Ishikawa (cell line): ENCODE data around the gene LCA5L.

ENCODE experiments used
- CEBPB ChIP-seq: IDR thresholded peaks from 2 replicates; pipeline ENCODE4 v1.6.1; 2012
- CREB1 ChIP-seq: IDR thresholded peaks from 2 replicates; pipeline ENCODE4 v1.6.1; 2012; ENCODE audit warnings: low read depth
- EGR1 ChIP-seq: IDR thresholded peaks from 2 replicates; pipeline ENCODE4 v1.6.1; 2012
- EP300 ChIP-seq: IDR thresholded peaks from 2 replicates; pipeline ENCODE4 v1.6.1; 2012; ENCODE audit warnings: borderline replicate concordance
- FOXM1 ChIP-seq: IDR thresholded peaks from 2 replicates; pipeline ENCODE4 v1.6.1; 2012; ENCODE audit warnings: low read depth, borderline replicate concordance
- NFIC ChIP-seq: IDR thresholded peaks from 2 replicates; pipeline ENCODE4 v1.6.1; 2012
- RAD21 ChIP-seq: IDR thresholded peaks from 2 replicates; pipeline ENCODE4 v1.6.1; 2012; ENCODE audit warnings: low read depth
- TAF1 ChIP-seq: IDR thresholded peaks from 2 replicates; pipeline ENCODE4 v1.6.1; 2012; ENCODE audit warnings: low read depth, mild to moderate bottlenecking
- TCF12 ChIP-seq: IDR thresholded peaks from 2 replicates; pipeline ENCODE4 v1.6.1; 2012; ENCODE audit warnings: low read depth
- TEAD4 ChIP-seq: IDR thresholded peaks from 2 replicates; pipeline ENCODE4 v1.6.1; 2012
- YY1 ChIP-seq: IDR thresholded peaks from 2 replicates; pipeline ENCODE4 v1.6.1; 2012; ENCODE audit warnings: low read depth
- ZBTB7A ChIP-seq: IDR thresholded peaks from 2 replicates; pipeline ENCODE4 v1.6.1; 2012; ENCODE audit warnings: low read depth
- TF ChIP-seq, protein P1 (sequence below): IDR thresholded peaks from 2 replicates; pipeline ENCODE4 v1.6.1; 2012
- TF ChIP-seq, protein P2 (sequence below): IDR thresholded peaks from 2 replicates; pipeline ENCODE4 v1.6.1; 2012
- TF ChIP-seq, protein P3 (sequence below): IDR thresholded peaks from 2 replicates; pipeline ENCODE4 v1.6.1; 2012; ENCODE audit warnings: low read depth, mild to moderate bottlenecking

The LCA5L gene

DNA sequence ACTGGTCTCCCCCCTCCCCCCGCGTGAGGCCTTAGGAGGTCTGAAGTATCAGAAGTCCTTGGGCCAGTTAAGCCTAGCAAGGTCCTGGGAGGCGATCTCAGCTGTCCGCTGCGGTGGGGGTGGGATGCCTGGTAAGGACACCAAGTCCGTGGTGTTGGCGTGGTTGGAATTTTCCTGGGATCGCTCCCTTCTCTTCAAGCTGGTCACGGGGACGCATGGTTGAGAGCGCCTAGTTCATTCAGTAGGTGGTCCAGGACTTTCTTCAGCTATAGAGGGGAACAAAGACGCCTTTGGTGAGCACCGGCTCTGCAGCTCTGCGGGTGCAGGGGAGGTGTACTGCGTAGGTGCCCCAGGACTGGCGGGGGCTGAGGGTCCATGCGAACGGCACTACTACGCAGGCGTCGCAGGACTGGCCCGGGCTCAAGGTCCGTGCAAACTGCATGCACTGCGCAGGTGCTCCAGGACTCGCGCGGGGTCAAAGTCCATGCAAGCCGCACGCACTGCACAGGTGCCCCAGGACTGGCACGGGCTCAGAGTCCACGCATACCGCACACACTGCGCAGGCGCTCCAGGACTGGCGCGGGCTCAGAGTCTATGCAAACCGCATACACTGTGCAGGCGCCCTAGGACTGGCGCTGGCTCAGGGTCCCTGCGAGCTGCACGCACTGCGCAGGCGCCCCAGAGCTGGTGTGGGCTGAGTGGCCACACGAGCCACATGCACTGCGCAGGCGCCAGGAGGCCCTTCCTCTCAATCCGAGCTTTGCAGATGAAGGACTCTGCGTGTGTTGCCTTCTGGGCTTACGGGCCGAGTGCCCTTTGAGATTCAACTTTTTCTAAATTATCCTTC is 60.1 kb downstream of the LCA5L start:
- TF ChIP-seq EP300 (no peak), FOXM1 (no peak), EGR1 (no peak), YY1 (no peak), ZBTB7A (no peak), RAD21 (no peak), NFIC (no peak), TCF12 (no peak), CEBPB (no peak), TEAD4 (no peak), TAF1 (peak; percentile 46), CREB1 (no peak)
- TF ChIP-seq, protein P1, sequence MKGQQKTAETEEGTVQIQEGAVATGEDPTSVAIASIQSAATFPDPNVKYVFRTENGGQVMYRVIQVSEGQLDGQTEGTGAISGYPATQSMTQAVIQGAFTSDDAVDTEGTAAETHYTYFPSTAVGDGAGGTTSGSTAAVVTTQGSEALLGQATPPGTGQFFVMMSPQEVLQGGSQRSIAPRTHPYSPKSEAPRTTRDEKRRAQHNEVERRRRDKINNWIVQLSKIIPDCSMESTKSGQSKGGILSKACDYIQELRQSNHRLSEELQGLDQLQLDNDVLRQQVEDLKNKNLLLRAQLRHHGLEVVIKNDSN = no peak
- TF ChIP-seq, protein P2, sequence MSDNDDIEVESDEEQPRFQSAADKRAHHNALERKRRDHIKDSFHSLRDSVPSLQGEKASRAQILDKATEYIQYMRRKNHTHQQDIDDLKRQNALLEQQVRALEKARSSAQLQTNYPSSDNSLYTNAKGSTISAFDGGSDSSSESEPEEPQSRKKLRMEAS = peak; percentile 64; the same call in 1 of the 2 replicates

DNA sequence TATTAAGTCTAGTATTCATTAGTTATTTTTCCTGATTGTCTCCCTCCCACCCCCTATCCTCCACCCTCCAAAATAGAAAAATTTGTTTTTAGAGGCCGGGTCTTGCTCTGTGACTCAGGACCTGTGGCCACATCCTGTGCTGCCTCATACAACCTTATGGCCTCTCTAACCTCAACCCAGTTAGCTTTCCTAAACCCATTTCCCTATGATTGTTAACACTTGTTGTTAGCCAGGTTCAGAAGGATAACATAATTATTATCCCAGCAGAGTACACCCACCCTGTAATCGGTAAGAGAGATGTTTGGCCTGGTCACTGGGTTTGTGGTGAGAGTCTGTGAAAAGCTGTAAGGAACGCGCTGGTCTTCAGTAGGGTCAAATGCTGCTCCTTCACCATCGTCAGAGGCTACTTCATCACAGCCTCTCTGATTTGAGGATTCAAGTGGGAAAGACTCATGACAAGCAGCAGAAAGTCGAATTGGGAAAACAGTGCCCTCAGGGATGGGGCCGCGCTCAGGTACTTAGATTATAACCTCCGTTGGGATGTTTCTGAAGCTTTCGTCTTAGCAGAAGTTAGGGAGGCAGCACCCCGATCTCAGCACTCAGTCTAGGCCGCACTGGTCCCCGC is 60.8 kb downstream of the LCA5L start:
- TF ChIP-seq TCF12 = no peak
- TF ChIP-seq EP300 = no peak
- TF ChIP-seq FOXM1 = no peak
- no peak for TF ChIP-seq CEBPB
- no peak for TF ChIP-seq YY1
- TF ChIP-seq, protein P3, sequence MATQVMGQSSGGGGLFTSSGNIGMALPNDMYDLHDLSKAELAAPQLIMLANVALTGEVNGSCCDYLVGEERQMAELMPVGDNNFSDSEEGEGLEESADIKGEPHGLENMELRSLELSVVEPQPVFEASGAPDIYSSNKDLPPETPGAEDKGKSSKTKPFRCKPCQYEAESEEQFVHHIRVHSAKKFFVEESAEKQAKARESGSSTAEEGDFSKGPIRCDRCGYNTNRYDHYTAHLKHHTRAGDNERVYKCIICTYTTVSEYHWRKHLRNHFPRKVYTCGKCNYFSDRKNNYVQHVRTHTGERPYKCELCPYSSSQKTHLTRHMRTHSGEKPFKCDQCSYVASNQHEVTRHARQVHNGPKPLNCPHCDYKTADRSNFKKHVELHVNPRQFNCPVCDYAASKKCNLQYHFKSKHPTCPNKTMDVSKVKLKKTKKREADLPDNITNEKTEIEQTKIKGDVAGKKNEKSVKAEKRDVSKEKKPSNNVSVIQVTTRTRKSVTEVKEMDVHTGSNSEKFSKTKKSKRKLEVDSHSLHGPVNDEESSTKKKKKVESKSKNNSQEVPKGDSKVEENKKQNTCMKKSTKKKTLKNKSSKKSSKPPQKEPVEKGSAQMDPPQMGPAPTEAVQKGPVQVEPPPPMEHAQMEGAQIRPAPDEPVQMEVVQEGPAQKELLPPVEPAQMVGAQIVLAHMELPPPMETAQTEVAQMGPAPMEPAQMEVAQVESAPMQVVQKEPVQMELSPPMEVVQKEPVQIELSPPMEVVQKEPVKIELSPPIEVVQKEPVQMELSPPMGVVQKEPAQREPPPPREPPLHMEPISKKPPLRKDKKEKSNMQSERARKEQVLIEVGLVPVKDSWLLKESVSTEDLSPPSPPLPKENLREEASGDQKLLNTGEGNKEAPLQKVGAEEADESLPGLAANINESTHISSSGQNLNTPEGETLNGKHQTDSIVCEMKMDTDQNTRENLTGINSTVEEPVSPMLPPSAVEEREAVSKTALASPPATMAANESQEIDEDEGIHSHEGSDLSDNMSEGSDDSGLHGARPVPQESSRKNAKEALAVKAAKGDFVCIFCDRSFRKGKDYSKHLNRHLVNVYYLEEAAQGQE = no peak
- TF ChIP-seq CREB1 = no peak
- TF ChIP-seq, protein P2 = no peak
- no peak for TF ChIP-seq EGR1
- TF ChIP-seq RAD21 = no peak
- TF ChIP-seq NFIC = no peak
- no peak for TF ChIP-seq ZBTB7A
- TF ChIP-seq, protein P1 = no peak
- TF ChIP-seq TEAD4 = no peak
- TF ChIP-seq TAF1 = no peak

DNA sequence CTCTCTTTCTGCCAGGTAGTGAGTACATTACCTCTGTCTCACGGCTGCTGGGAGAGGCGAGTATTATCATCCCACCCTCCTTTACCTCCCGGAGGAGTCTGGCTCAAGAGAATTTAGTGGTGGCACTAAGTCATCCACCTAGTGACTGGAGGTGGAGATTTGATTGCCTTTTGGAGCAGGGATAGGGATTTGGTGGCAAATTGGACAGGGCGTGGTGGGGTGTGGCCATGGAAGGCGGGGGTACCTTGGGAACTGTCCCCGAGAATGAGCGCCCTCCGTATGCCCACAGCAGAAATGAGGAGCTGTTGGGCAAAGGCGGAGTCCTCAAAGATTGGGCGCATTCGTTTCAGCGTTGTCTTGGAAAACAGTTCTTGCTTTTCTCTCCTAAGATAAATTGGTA is 64.6 kb downstream of the LCA5L start:
- TF ChIP-seq TCF12 (no peak), TEAD4 (no peak), FOXM1 (no peak), CEBPB (no peak), RAD21 (no peak), ZBTB7A (no peak), CREB1 (no peak)

DNA sequence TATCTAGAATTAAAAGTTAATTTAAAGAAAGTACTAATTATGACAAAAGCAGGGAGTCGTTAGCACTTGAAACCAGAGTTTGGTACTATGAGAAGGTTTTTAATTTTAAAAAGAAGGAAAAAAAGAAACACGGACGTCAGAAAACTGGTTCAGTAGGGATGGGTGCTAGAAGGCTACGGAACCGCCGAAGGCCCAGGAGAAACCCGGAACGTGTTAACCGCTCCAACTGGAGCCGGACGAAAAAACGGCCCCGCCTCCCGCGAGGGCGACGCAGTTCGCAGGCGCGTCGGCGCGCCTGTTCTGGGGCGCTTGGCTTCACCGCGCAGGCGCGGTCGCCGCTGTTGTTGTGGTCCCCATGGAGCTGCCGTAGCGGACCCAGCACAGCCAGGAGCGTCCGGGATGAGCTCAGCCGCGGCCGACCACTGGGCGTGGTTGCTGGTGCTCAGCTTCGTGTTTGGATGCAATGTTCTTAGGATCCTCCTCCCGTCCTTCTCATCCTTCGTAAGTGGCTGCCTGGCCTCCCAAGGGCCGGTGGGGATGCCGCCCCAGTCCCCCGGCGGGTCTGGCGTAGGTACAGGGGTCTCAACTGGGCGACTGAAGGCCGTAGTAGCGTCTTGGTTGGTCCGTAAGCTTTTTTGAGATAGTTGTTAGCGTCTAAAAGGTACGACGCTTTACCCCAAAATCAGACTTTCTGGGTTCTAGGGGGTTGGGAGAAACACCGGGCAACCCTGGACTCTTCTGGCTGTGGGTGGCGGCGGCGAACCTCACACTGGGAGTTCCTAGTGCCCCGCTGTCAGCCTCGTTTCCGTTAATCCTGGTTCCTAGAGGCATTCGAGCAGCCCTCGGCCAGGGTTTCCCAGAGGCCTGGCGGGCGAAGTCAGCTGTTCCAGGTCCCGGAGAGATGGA is 65.3 kb downstream of the LCA5L start:
- TF ChIP-seq TEAD4 = no peak
- no peak for TF ChIP-seq CEBPB
- peak; percentile 69; the same call in 1 of the 2 replicates for TF ChIP-seq TAF1
- TF ChIP-seq, protein P2 = peak; percentile 24
- no peak for TF ChIP-seq FOXM1
- TF ChIP-seq, protein P3 = no peak
- no peak for TF ChIP-seq RAD21
- 0 out of 2 replicates have a peak, but pooled peaks have one; percentile 19 for TF ChIP-seq YY1
- TF ChIP-seq NFIC = no peak
- TF ChIP-seq CREB1 = no peak
